ENCODE results near the gene MADCAM1.

GRCh38 chr19:461721-462551 lies 34.4 kb upstream of the MADCAM1 start:
- no peak for TF ChIP-seq CTCF (conservative IDR thresholded peaks at IDR 0.05)
- TF ChIP-seq ZFX (IDR thresholded peaks at IDR 0.05), result no peak

All from C4-2B (cell line).